HEK293 (cell line): ENCODE measurements around the gene GTF2F1.

Experiments
- BCL11B ChIP-seq: fragments of 450-650 bp; formaldehyde crosslinking; IDR thresholded peaks from 2 replicates; pipeline ENCODE4 v1.5.1; 2016; ENCODE audit warnings: low read depth, missing biosample characterization, missing genetic modification characterization
- CTCF ChIP-seq: fragments of 450-650 bp; formaldehyde crosslinking; IDR thresholded peaks from 2 replicates; pipeline ENCODE4 v1.5.1; 2016; ENCODE audit warnings: missing biosample characterization, missing genetic modification characterization
- KLF16 ChIP-seq: fragments of 450-650 bp; formaldehyde crosslinking; IDR thresholded peaks from 2 replicates; pipeline ENCODE4 v1.5.1; 2017; ENCODE audit warnings: missing biosample characterization, missing genetic modification characterization
- PRDM6 ChIP-seq: fragments of 450-650 bp; formaldehyde crosslinking; IDR thresholded peaks from 2 replicates; pipeline ENCODE4 v1.5.1; 2017; ENCODE audit warnings: missing biosample characterization, missing genetic modification characterization
- REST ChIP-seq: fragments of 450-650 bp; formaldehyde crosslinking; IDR thresholded peaks from 2 replicates; pipeline ENCODE4 v1.5.1; 2016; ENCODE audit warnings: missing biosample characterization, missing genetic modification characterization
- ZFHX2 ChIP-seq: fragments of 450-650 bp; formaldehyde crosslinking; conservative IDR thresholded peaks from 2 replicates; pipeline ENCODE4 v1.5.1; 2016; ENCODE audit warnings: missing biosample characterization, missing genetic modification characterization
- ZIC2 ChIP-seq: fragments of 450-650 bp; formaldehyde crosslinking; IDR thresholded peaks from 2 replicates; pipeline ENCODE4 v1.5.1; 2016; ENCODE audit warnings: missing biosample characterization, missing genetic modification characterization
- ZNF133 ChIP-seq: fragments of 450-650 bp; formaldehyde crosslinking; IDR thresholded peaks from 2 replicates; pipeline ENCODE4 v1.5.1; 2016; ENCODE audit warnings: missing biosample characterization, missing genetic modification characterization
- ZNF140 ChIP-seq: fragments of 450-650 bp; formaldehyde crosslinking; IDR thresholded peaks from 2 replicates; pipeline ENCODE4 v1.5.1; 2016; ENCODE audit warnings: missing biosample characterization, missing genetic modification characterization
- ZNF292 ChIP-seq: fragments of 450-650 bp; formaldehyde crosslinking; IDR thresholded peaks from 2 replicates; pipeline ENCODE4 v1.5.1; 2016; ENCODE audit warnings: low read depth, missing biosample characterization, missing genetic modification characterization, borderline replicate concordance
- ZNF473 ChIP-seq: fragments of 450-650 bp; formaldehyde crosslinking; IDR thresholded peaks from 2 replicates; pipeline ENCODE4 v1.5.1; 2017; ENCODE audit warnings: missing biosample characterization, missing genetic modification characterization
- ZNF785 ChIP-seq: fragments of 450-650 bp; formaldehyde crosslinking; IDR thresholded peaks from 2 replicates; pipeline ENCODE4 v1.5.1; 2016; ENCODE audit warnings: missing biosample characterization, missing genetic modification characterization

GRCh38 chr19:6373813-6374108 is 19.2 kb downstream of the GTF2F1 start:
- TF ChIP-seq ZIC2 (tag by site-specific recombination) (no peak), ZFHX2 (tag by site-specific recombination) (no peak), CTCF (tag by site-specific recombination) (no peak), BCL11B (tag by site-specific recombination) (0 out of 2 replicates have a peak, but pooled peaks have one; percentile 43), REST (tag by site-specific recombination) (no peak), ZNF133 (no peak), ZNF473 (tag by site-specific recombination) (no peak), ZNF292 (tag by site-specific recombination) (no peak), ZNF140 (tag by site-specific recombination) (no peak), ZNF785 (tag by site-specific recombination) (no peak), PRDM6 (no peak), KLF16 (tag by site-specific recombination) (no peak)
